Measurements from ENCODE around the gene ZFYVE28. TPM values are rescaled to one million over a fixed set of nuclear protein-coding genes. Genes with fewer than 3 reads are reported as not detected.
A peak's percentile ranks its signal among the peaks of the same experiment; 100 is the strongest.

Gene ZFYVE28
- total RNA-seq, 1 donor from 2014 or later: 11.3 TPM

- no peak overlapping the region for H3K4me3 ChIP-seq
- peaks cover 9% of the 10 kb centered on the region for H3K4me1 ChIP-seq
- H3K27me3 ChIP-seq: no peaks in the 10 kb centered on the region
- intact Hi-C loops (cut with DNase I): loop anchor here (10.0 kb wide), 1 partner anchor 146 kb away; the partner anchor contains the start of genes CFAP99 and ZFYVE28
- H3K36me3 ChIP-seq: no peaks in the 10 kb centered on the region
- DNase-seq (ENCODE audit: extremely low spot score in 2 of 2): no peak
- no peaks in the 10 kb centered on the region for H3K9me3 ChIP-seq
- H3K27ac ChIP-seq: no peak overlapping the region
- TF ChIP-seq CTCF (IDR thresholded peaks at IDR 0.05) (no peak), POLR2A (IDR thresholded peaks at IDR 0.05) (no peak), POLR2AphosphoS5 (IDR thresholded peaks at IDR 0.05; ENCODE audit: insufficient read depth in 1 of 2, low read depth in 1 of 2) (no peak)
These were observed 149.9 kb downstream of the ZFYVE28 start for GRCh38 chr4:2268357-2269205.

GRCh38 chr4:2267841-2268240 is 150.6 kb downstream of the ZFYVE28 start:
- Histone ChIP-seq H3K27me3 (no peaks in the 10 kb centered on the region), H3K4me3 (no peak overlapping the region), H3K4me1 (peaks cover 16% of the 10 kb centered on the region), H3K9me3 (no peaks in the 10 kb centered on the region), H3K36me3 (no peaks in the 10 kb centered on the region), H3K27ac (no peak overlapping the region)
- no peak for DNase-seq (ENCODE audit: extremely low spot score in 2 of 2)
- intact Hi-C loops (cut with DNase I): loop anchor here (10.0 kb wide), 1 partner anchor 147 kb away; the partner anchor contains the start of genes CFAP99 and ZFYVE28
- TF ChIP-seq POLR2A (IDR thresholded peaks at IDR 0.05): no peak
- no peak for TF ChIP-seq POLR2AphosphoS5 (IDR thresholded peaks at IDR 0.05; ENCODE audit: insufficient read depth in 1 of 2, low read depth in 1 of 2)
- no peak for TF ChIP-seq CTCF (IDR thresholded peaks at IDR 0.05)

- Histone ChIP-seq H3K27me3 (no peaks in the 10 kb centered on the region), H3K36me3 (no peaks in the 10 kb centered on the region), H3K4me1 (peaks cover 21% of the 10 kb centered on the region), H3K9me3 (no peaks in the 10 kb centered on the region), H3K27ac (no peak overlapping the region), H3K4me3 (no peak overlapping the region)
- intact Hi-C loops (cut with DNase I): loop anchor here (10.0 kb wide), 1 partner anchor 147 kb away; the partner anchor contains the start of genes CFAP99 and ZFYVE28
- TF ChIP-seq CTCF (IDR thresholded peaks at IDR 0.05): no peak
- DNase-seq (ENCODE audit: extremely low spot score in 2 of 2): no peak
These were observed 151.1 kb downstream of the ZFYVE28 start for GRCh38 chr4:2267320-2267811.

DNA sequence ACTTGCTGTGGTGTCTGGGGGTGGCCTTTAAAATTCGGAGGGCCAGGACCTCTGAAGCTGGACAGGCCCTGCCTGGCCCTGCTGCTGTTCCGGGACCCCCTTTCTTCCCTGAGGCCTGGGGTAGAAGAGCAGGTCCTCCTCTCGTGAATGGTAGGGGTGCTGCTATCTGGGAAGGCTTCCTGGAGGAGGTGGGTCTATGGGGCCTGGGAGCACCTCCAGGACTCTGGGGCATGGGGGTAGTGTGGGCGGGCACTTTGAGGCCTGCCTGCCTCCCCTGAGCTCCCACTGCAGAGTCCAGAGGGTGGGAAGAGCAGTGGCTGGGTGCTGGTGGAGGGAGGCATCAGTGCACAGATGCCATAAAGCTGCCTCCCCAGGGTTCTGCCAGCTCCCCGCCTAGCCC is 151.6 kb downstream of the ZFYVE28 start:
- DNase-seq (ENCODE audit: extremely low spot score in 2 of 2): no peak
- H3K9me3 ChIP-seq: no peaks in the 10 kb centered on the region
- TF ChIP-seq POLR2A (IDR thresholded peaks at IDR 0.05) (no peak), POLR2AphosphoS5 (IDR thresholded peaks at IDR 0.05; ENCODE audit: insufficient read depth in 1 of 2, low read depth in 1 of 2) (no peak), CTCF (IDR thresholded peaks at IDR 0.05) (no peak)
- H3K36me3 ChIP-seq: no peaks in the 10 kb centered on the region
- H3K27me3 ChIP-seq: no peaks in the 10 kb centered on the region
- peak overlapping the region; percentile 77 for H3K27ac ChIP-seq
- H3K4me3 ChIP-seq: no peak overlapping the region
- intact Hi-C loops (cut with DNase I): loop anchor here (10.0 kb wide), 1 partner anchor 148 kb away; the partner anchor contains the start of genes CFAP99 and ZFYVE28
- H3K4me1 ChIP-seq: peaks cover 21% of the 10 kb centered on the region

- Histone ChIP-seq H3K4me3 (no peak overlapping the region), H3K27ac (peak overlapping the region; percentile 77), H3K27me3 (no peaks in the 10 kb centered on the region), H3K9me3 (no peaks in the 10 kb centered on the region), H3K4me1 (peaks cover 21% of the 10 kb centered on the region), H3K36me3 (no peaks in the 10 kb centered on the region)
- TF ChIP-seq POLR2AphosphoS5 (IDR thresholded peaks at IDR 0.05; ENCODE audit: insufficient read depth in 1 of 2, low read depth in 1 of 2): peak; percentile 13 to 24
- no peak for TF ChIP-seq CTCF (IDR thresholded peaks at IDR 0.05)
- TF ChIP-seq POLR2A (IDR thresholded peaks at IDR 0.05): no peak
- intact Hi-C loops (cut with DNase I): loop anchor here (10.0 kb wide), 1 partner anchor 149 kb away; the partner anchor contains the start of genes CFAP99 and ZFYVE28
- no peak for DNase-seq (ENCODE audit: extremely low spot score in 2 of 2)
These were observed 152.3 kb downstream of the ZFYVE28 start for GRCh38 chr4:2266181-2266580.

All from vagina (tissue), 2 donors.